HG03159 (cell line): Measurements from ENCODE around the gene CDH10.

Experiments
- ATAC-seq: cut with Tn5 transposase; IDR thresholded peaks from one replicate; pipeline ENCODE4 v1.9.1; 2021; ENCODE audit warnings: mild to moderate bottlenecking, moderate library complexity; ENCODE audit not compliant: unreplicated experiment

The CDH10 gene

GRCh38 chr5:24606971-24607370 lies 37.8 kb downstream of the CDH10 start:
- no peak for ATAC-seq

DNA sequence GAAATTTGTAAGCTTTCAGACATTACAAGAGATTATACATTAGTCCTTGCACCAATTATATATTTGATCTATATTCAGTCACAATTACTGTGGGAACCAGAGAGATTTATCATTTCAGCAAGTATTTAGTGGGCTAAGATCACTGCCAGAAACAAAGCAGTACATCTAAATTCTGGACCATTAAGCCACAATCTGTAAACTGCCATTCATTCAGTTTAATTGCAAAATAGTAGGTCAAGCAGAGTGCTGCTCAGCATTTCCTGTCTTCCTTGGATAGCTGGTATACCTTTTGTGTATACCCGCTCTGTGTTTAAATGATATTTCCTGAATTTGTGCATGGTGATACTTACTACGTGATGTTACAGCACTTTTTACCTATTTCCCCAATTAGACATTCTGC lies 42.6 kb downstream of the CDH10 start:
- no peak for ATAC-seq

DNA sequence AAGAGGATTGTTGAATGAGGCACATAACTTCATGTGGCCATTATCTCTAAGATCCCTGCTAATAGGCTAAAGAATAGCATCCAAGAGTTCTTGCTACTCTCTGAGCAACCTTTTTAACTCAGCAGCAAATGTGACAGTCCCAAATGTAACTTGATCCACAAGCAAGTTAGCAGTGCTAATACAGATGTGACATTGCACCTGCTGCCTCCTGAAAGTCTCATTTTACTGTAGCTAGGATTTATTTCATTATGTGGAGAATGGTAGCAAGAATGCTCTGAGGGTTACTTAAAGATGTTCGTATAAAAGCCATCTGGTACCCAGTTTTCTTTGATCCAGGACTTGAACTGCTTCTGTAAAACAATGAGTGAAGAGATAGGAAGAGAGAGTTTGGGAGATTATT lies 45.8 kb downstream of the CDH10 start:
- no peak for ATAC-seq

DNA sequence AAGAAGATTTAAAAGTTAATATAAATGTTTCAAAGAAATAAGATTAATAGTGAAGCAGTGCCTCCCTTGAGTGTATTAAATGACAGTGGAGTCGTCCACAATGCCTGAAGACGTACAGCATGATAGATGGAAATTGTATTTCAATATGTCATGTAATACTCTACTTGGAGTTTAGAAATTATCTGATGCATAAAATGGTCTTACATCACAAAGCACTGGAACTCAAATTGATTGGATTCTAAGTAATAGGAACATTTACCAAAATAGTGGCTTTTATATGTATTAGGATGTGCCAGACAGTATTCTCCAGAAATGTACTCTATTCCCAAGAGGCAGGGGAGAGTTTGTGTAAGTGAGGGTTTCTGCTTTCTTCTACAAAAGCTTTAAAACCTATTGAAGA lies 49.4 kb downstream of the CDH10 start:
- no peak for ATAC-seq

DNA sequence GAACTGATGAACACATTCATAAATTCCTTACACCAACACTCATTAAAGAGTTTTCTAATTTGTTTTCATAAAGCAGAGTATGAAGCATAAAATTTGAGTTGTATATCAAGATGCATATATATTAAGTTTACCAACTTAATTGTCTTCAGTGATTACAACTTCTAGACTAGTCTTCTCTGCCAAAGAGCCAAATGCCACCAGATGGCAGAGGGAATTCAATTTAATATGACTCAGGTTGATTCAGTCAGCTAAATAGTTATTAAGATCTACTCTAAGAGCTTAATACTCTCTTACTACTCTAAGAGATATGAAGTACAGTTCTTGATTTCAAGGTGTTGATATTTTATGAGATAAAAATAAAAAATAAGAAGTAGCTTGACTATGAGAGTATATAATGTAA lies 53.4 kb downstream of the CDH10 start:
- ATAC-seq: no peak

DNA sequence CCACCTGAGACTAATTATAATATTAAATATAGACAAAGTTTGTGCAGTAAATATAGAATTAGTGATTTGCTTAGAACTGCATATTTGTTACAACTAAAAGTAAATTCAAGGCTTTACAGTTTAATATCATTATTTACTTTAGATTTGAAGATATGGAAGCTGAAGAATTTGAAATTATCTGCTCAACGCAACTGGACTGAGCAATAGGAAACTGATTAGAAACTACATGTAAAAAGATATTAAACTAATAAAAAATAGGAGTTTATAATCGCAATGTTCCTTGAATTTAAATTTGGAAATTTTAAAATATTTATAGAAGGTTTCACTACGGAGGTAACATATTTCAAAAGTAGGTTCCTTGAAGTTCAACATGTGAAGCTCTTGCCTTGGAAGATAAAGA lies 55.2 kb downstream of the CDH10 start:
- ATAC-seq: no peak

DNA sequence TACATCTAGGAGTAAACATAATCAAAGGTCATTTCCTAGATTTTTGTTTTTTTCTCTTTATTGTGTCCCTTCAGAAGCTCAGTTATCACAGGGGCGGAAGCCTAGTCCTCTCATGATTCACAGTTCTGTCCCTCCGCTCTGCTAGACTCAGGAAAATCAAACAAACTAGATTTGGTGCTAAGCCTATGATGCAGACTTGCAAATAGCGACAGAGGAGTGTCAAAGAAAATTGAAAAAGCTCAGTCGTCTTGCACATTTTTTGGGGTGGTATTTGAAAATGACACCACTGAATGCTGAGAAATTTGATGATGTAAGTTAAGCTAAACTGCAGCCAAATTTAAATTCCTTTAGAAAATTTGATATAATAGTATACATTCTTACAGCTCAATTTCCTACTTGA lies 59.0 kb downstream of the CDH10 start:
- no peak for ATAC-seq

DNA sequence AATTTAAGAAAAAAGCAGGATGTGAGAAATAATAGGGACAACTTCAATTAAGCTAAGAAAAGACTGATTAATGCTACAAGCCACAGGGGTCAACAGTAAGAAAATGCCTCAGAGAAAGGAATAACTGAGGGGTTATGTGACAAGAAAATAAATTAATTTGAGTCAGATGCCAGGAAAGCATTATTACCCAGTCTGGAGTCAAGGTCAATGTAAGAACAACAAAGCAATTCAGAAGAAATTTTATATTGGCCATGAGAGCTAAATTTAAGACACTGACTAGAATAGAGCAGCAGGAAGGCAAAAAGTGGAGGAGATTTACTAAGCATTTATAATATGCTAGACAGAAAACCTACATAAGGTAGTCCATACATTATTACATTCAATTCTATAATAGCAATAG lies 73.5 kb downstream of the CDH10 start:
- ATAC-seq: no peak

- no peak for ATAC-seq
Measured at GRCh38 chr5:24566933-24567332, 77.8 kb downstream of the CDH10 start.

DNA sequence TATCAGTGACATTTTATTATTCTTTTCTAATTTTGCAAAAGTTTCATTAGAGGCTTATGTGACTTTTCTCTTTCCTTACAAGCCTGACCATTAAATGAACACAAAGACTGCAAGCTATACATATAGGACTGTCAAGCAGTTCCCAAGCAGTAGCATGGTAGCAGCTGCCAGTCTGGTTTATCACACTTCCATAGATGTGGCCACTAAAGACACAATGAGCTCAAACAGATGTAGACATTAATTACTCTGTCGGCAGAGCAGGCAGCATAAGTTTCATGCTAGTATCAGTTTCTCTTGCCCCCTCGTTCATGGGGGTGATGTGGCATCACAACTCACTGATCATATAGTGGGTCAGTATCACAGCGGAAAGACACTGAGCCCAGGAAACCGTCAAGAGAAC lies 89.5 kb downstream of the CDH10 start:
- no peak for ATAC-seq

DNA sequence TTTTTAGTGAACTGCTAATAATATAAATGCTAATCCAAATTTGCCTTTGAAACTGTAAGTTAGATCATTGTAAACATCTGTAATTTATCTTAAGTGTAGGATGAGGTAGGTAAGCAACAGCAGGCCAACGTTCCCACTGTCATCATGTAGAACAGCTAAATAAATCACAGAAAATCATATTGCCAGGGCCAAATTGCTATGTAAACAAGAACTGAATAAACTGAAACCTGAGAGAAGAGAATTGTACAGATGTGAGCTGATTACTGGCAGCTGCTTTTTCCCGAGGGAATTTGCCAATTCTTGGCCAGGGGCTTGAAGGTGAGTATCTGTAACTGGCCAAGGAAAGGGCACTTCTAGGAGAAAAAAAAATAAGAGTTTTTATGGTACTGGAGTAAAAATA lies 97.6 kb downstream of the CDH10 start:
- ATAC-seq: no peak

GRCh38 chr5:24539613-24540012 lies 105.2 kb downstream of the CDH10 start:
- ATAC-seq: no peak

DNA sequence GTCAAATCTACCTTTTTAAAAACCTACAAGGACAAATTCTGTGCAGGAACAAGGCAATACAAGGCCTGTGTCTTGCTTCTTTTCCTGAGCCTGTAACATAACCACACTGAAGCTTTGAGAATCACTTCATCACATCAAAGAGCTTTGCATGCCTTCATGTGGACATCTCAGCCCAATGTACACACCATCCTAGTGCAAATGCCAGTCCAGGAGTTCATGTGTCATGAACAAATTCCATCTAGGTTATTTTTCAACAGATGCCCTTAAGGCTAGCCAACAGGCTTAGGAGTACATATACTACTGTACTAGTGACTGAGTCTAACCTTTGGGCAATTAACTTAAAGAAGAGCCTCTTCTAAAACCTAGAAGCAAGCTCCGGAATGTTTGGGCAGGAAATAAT lies 106.4 kb downstream of the CDH10 start:
- no peak for ATAC-seq

GRCh38 chr5:24535646-24536045 lies 109.1 kb downstream of the CDH10 start:
- ATAC-seq: no peak

GRCh38 chr5:24530906-24531305 lies 113.9 kb downstream of the CDH10 start:
- ATAC-seq: no peak

GRCh38 chr5:24525414-24525813 lies 119.4 kb downstream of the CDH10 start:
- no peak for ATAC-seq

DNA sequence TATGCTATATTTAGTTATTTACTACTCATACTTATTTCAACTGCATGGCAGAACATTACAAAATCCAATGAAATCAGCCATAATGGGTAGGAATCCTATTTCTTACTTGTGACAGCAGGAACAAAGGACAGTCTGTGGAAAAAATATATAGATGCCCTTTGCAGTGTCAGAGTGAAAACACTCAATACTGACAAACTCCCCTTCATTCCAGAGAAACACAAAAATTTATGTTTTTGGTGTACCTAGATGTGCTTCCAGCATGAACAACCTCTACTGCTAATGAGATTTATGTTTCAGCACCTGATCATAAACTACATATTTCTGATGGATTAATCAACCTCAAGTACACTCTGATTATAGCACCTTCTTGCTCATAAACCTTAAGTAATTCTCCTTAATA lies 132.4 kb downstream of the CDH10 start:
- no peak for ATAC-seq

- ATAC-seq: no peak
Measured at GRCh38 chr5:24510523-24510988, 134.2 kb downstream of the CDH10 start.

DNA sequence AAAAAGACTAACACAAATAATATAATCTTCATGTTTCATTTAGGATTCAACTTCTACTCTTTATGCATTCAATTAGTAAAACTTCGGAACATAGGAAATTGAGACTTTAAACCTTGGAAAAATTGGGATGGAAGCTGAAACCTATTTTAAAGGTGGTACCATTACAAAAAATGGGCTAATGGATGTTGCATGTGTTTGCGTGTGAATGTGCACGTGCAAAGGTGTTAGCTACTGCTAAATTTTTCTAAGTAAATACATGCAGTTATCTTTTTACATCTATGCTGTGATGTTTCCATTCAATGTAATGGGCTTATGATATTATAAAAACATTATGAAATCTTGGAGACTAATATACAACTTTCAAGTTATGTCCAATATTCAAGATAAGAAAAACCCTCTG lies 134.8 kb downstream of the CDH10 start:
- ATAC-seq: no peak

- no peak for ATAC-seq
Measured at GRCh38 chr5:24505258-24505657, 139.5 kb downstream of the CDH10 start.

- ATAC-seq: no peak
Measured at GRCh38 chr5:24497591-24498157, 147.1 kb downstream of the CDH10 start.

DNA sequence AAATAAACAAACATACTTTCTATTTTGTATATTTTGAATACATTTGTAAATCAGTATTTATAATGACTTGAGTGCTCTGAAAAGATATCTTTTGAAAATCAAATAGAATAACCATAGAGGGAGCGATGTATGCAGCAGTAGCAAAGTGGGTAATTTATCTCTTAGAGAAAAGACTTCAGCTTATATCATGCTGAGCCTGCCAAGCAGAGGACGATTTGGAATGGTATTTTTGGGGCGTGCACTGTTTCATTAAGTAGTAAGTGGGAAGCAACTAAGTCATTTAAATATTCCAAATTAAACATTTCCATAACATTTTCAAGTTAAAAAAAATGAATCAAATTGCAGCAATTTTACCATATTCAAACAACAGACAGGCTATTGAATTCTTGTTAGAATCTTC lies 147.6 kb downstream of the CDH10 start:
- ATAC-seq: no peak

DNA sequence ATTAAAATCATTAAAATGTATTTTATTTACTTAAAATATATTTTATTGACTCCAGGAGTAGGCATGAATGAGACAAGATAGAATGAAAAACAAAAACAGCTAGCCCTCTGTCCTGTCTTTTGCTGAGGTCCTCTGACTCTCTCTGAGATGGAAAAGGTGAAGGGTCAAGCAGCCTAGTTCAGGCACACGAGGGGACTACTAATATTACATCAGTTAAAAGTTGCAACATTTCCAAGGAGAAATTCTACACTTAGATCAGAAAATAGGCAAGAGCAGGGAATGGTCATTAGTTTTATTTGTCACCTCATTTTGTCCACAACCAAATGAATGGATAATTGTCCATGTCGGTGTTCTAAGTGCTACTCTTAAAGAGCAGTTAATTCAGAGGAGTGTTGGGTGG lies 148.5 kb downstream of the CDH10 start:
- ATAC-seq: no peak

GRCh38 chr5:24492229-24492628 lies 152.5 kb downstream of the CDH10 start:
- ATAC-seq: no peak
